ENCODE measurements around the gene UBN1. TPM values are rescaled to one million over a fixed set of nuclear protein-coding genes. Genes with fewer than 3 reads are reported as not detected.
A peak's percentile ranks its signal among the peaks of the same experiment; 100 is the strongest.

The UBN1 gene
- total RNA-seq, 1 donor from 2014 or later: 45.2 TPM

- intact Hi-C loops (cut with DNase I): loop anchor here (2.0 kb wide), 1 partner anchor 17 kb away; no protein-coding TSS in a partner anchor
- DNase-seq (ENCODE audit: missing footprints) (no peak), ATAC-seq (peak; percentile 49)
Observed at GRCh38 chr16:4813251-4814003, 33.9 kb upstream of the UBN1 start.

DNA sequence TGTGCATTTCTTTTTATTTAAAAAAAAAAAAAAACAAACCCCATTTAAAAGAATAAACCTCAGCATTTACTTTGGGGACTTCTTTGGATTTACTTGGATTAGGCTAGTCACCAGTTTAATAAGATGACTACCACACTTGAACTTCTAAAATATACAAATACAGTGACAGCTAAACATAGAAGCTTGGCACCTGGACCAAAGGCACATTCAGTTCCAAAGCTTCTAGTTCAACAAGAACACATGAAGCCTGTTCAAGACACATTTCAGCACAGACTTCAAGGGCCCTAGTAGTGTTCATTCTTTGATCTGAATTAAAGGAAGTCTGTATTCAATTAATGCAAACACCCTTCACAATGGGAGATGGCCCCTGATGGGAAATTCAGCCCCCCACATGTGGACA lies 33.2 kb upstream of the UBN1 start:
- no peak for DNase-seq (ENCODE audit: missing footprints)
- intact Hi-C loops (cut with DNase I): loop anchor here (2.0 kb wide), 1 partner anchor 17 kb away; no protein-coding TSS in a partner anchor
- peak; percentile 80 for ATAC-seq

DNA sequence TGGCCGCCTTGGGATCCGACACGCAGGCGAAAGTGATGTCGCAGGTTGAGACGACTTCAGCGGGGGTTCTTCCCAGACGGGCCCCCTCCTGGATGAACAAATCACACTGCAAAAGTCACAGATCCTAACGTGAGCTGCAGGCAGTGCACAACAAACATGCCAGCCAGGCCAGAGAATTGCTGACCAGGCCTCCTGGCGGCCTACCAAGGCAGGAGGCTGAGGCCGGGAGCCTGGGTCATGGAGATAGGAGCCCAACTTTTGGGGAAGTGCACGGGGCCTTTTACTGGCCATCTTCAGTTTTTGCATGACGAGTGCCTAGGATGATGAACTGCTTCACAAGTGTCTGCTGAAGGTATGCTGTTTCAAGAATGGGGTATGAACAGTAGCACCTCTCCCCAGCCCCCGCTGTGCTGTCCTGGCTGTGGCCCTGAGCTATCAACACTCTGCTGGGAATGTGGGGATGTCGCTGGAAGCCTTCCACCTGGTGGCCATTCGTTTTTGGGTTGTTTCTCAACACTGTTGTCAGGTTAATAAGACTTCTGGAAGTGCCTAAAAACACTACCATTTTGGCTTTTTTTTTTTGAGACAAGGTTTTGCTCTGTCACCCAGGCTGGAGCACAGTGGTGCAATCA lies 32.6 kb upstream of the UBN1 start:
- intact Hi-C loops (cut with DNase I): loop anchor here (2.0 kb wide), 1 partner anchor 16 kb away; no protein-coding TSS in a partner anchor
- peak; percentile 58 for DNase-seq (ENCODE audit: missing footprints)
- peak; percentile 67 for ATAC-seq

GRCh38 chr16:4820652-4821051 lies 26.6 kb upstream of the UBN1 start:
- intact Hi-C loops (cut with DNase I): no loop called here
- DNase-seq (ENCODE audit: missing footprints) (no peak), ATAC-seq (peak; percentile 60)

DNA sequence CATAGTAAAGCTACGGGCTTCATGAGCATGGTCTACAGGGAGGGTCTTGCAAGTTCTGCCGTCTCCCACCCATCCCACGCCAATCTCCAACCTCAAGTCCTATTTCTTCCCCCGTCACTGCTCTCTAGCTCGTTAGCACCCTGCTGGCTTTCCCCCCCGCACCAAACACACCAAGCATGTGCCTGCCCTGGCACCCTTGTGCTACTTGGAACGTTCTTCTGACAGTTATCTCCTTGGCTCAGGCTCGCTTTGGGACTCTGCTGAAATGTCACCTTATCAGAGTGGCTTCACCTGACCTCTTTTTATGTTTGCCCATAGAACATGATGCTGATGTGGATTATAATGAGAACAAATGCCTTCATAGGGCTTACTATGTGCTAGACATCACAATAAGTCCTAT lies 22.1 kb upstream of the UBN1 start:
- DNase-seq (ENCODE audit: missing footprints): peak; percentile 73
- intact Hi-C loops (cut with DNase I): no loop called here
- peak; percentile 66 for ATAC-seq

DNA sequence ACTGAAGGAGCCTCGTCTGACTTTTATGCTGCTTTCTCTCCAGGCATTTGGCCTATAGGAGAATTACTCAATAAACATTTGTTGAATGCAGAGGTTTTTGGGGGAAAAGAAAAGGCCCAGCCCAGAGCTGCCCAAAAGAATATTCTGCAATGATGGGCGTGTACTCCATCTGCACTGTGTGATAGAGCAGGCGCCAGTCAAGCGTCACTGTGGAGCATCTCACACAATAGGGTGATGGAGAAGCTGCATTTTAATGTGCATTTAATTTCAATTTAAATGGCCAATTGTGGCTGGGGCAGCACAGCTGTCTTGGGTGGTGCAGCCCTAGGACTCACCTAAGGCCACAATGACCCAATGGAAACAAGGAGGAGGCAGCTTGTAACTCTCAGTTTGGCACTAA lies 20.8 kb upstream of the UBN1 start:
- DNase-seq (ENCODE audit: missing footprints) (no peak), ATAC-seq (no peak)
- intact Hi-C loops (cut with DNase I): no loop called here

GRCh38 chr16:4826980-4827379 lies 20.3 kb upstream of the UBN1 start:
- intact Hi-C loops (cut with DNase I): no loop called here
- no peak for DNase-seq (ENCODE audit: missing footprints)
- peak; percentile 72 for ATAC-seq

DNA sequence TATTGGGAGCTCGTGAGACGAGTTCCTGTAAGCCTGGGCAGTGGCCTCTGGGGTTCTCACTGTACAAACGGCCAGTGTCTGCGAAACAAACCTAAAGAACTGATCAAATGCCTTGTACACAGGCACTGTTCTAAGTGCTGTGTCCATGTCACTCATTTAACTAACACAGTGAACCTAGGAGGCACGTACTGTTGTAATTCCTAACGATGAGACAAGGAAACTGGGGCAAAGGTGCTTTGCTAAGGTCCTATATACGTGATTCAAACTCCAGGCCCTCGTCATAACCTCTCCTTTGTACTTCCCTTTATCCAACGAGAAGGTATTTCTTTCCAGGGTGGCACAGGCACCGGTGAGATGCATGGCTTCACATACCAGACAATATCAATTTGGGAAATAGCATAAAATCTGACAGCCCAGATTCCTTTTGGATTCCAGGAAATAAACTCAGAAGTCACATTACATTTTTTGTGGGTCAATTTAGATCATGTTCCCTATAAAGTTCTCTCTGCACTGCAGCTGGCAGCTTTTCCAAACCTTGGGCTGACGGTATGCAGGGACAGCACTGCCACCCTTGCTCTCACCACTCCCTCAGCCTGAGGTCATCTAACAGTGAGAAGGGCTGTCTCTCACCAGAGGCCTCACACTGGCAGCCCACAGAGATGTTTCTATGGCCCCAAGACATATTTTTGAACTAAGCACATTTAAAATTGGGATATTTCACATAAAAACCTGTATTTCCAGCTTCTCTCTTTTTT lies 18.5 kb upstream of the UBN1 start:
- DNase-seq (ENCODE audit: missing footprints) (no peak), ATAC-seq (peak; percentile 73)
- intact Hi-C loops (cut with DNase I): no loop called here

DNA sequence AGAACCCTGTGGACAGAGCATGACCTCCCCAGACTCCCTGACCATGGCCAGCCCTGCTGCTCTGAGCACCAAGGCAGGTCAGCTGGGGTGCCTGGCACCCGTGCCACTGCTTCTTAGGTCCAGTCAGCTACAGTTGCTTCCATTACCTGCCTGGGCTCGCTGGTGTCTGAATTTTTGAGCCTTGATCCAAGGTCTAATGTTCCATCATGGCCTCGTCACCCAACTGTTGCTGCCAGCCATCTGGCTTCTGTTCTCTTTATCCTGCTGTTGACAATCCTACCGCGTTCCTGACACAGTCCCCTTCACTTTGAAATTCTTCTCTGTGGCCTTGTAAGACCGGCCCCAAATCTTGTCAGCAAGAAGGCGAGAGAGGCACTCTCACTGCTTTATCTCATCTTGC lies 16.9 kb upstream of the UBN1 start:
- ATAC-seq: peak; percentile 12
- no peak for DNase-seq (ENCODE audit: missing footprints)
- intact Hi-C loops (cut with DNase I): loop anchor here (2.0 kb wide), 2 partner anchors 16 kb away; partner anchors contain the start of genes GLYR1 and UBN1

GRCh38 chr16:4831616-4832015 lies 15.7 kb upstream of the UBN1 start:
- intact Hi-C loops (cut with DNase I): loop anchor here (2.0 kb wide), 2 partner anchors 15 to 17 kb away; partner anchors contain the start of genes GLYR1 and UBN1

DNA sequence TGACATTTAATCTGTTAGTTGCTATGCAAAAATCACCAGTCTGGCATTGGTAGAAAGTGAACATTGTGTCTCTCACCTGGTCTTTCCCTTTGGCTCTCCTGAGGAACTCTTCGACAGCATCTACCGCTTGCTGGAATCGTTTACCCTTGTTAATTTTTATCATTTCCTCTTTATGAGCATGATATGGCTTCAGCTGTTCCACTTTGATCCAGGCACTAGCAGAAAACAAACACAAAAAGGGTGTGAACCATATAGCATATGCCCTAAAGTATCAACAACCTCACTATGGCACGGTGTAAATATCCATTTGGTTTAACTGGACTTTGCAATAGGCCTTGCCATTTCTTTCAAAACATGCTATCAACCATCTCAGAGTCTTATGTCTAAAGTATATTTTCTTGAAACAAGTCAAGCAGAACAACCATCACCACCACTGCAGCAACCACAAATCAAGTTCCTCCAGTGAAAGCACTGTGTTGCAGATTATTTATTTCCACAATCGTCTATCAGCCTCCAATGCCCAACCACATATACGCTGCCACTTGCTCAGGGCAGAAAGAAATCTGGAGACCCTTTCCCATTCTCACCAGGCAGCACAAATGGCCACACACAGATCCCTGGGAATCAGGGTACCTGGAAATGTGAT lies 14.5 kb upstream of the UBN1 start:
- ATAC-seq (no peak), DNase-seq (ENCODE audit: missing footprints) (no peak)
- intact Hi-C loops (cut with DNase I): no loop called here

More at GRCh38 chr16:4831616-4832015, 15.7 kb upstream of the UBN1 start:
- DNase-seq (ENCODE audit: missing footprints): no peak
- ATAC-seq: no peak

GRCh38 chr16:4833584-4833983 lies 13.7 kb upstream of the UBN1 start:
- no peak for DNase-seq (ENCODE audit: missing footprints)
- intact Hi-C loops (cut with DNase I): no loop called here
- no peak for ATAC-seq

GRCh38 chr16:4836727-4837126 lies 10.6 kb upstream of the UBN1 start:
- intact Hi-C loops (cut with DNase I): no loop called here
- DNase-seq (ENCODE audit: missing footprints) (no peak), ATAC-seq (no peak)

GRCh38 chr16:4837733-4838501 lies 9.4 kb upstream of the UBN1 start:
- ATAC-seq (no peak), DNase-seq (ENCODE audit: missing footprints) (no peak)
- intact Hi-C loops (cut with DNase I): no loop called here

GRCh38 chr16:4839942-4840341 lies 7.3 kb upstream of the UBN1 start:
- intact Hi-C loops (cut with DNase I): no loop called here
- DNase-seq (ENCODE audit: missing footprints) (no peak), ATAC-seq (no peak)

DNA sequence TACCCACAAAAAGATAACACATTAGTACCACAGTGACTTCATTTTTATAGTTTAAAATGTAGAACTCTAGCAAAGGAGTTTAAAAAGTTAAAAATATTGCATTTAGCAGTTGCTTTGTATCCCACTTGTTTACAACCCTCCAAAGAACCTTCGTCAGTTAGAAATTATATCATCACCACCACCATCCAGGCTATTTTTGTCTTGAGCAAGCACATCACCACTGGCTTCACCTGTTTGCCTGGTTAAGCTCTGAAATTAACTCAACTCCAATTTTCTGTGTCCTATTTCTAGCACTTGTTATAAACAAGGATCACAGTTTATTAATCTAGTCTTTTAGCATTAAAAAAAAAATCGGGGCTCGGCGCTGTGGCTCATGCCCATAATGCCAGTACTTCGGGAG lies 6.3 kb upstream of the UBN1 start:
- ATAC-seq (no peak), DNase-seq (ENCODE audit: missing footprints) (no peak)
- intact Hi-C loops (cut with DNase I): no loop called here

DNA sequence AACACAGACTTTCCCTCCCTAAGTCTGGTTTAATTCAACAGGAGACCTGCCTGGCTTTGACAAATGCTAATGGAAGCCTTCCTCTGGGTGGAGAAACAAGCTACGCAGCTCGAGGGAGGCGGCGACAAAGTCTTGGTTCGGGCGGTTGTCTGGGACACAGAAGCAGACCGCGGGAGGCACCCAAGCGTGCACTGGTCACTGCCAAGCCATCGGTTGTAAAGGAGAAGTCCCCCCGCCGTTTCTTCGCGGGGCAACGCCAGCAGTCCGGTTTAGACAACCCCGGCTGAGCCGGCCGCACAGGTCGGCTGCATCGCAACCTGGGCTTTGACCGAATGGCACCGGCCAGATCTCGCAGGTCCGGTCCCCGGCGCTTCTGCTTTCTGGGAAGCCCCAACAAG lies 779 bp upstream of the UBN1 start:
- peak; percentile 78 for DNase-seq (ENCODE audit: missing footprints)
- ATAC-seq: peak; percentile 24
- intact Hi-C loops (cut with DNase I): loop anchor here (2.0 to 5.0 kb wide), 3 partner anchors 16 to 111 kb away; partner anchors contain the start of genes ROGDI and SEC14L5
